Thymus (tissue), 11 donors: ENCODE measurements around the gene CTNNB1. TPM values are rescaled to one million over a fixed set of nuclear protein-coding genes. Genes with fewer than 3 reads are reported as not detected.

ENCODE experiments used
- DNase-seq, 9 donors: peaks; one replicate each; pipeline ENCODE4 v3.0.0-alpha.2; 2013; ENCODE audit warnings: low spot score in 9 of 9, low read depth in 6 of 9, missing footprints in 1 of 9
- H3K27ac ChIP-seq, 2 donors: one replicate each; pipeline ENCODE4 v1.5.1; 2013; ENCODE audit warnings: control low read depth in 1 of 2, low read depth in 1 of 2, low read length in 1 of 2, mild to moderate bottlenecking in 1 of 2, moderate library complexity in 1 of 2
- H3K27me3 ChIP-seq, 2 donors: one replicate each; pipeline ENCODE4 v1.5.1; 2013; ENCODE audit warnings: low read length in 1 of 2; ENCODE audit not compliant: control insufficient read depth in 2 of 2, insufficient read depth in 1 of 2
- H3K36me3 ChIP-seq, 2 donors: one replicate each; pipeline ENCODE4 v1.5.1; 2013; ENCODE audit warnings: low read length in 1 of 2, mild to moderate bottlenecking in 1 of 2, moderate library complexity in 1 of 2; ENCODE audit not compliant: control insufficient read depth in 2 of 2, insufficient read depth in 2 of 2
- H3K4me1 ChIP-seq, 2 donors: one replicate each; pipeline ENCODE4 v1.5.1; 2013; ENCODE audit warnings: low read length in 2 of 2; ENCODE audit not compliant: control insufficient read depth in 2 of 2, insufficient read depth in 2 of 2
- H3K4me3 ChIP-seq, 2 donors: one replicate each; pipeline ENCODE4 v1.5.1; 2013; ENCODE audit warnings: low read length in 2 of 2, control low read depth in 1 of 2, mild to moderate bottlenecking in 1 of 2
- H3K9me3 ChIP-seq, 2 donors: one replicate each; pipeline ENCODE4 v1.5.1; 2013; ENCODE audit warnings: low read length in 1 of 2, mild to moderate bottlenecking in 1 of 2; ENCODE audit not compliant: control insufficient read depth in 2 of 2, insufficient read depth in 1 of 2
- WGBS: extraction: QIAGEN DNeasy Blood & Tissue Kit; methylation state at CpG from one replicate; pipeline ENCODE4 v1.1.7; 2013; 5-methylcytosine and 5-hydroxymethylcytosine counted together
- polyA plus RNA-seq: library from polyadenylated mRNA; stranded (reverse); fragments of 200-250 nt; gene quantifications from one replicate; pipeline ENCODE4 v1.2.3, GENCODE V29; 2013
- total RNA-seq: library from RNA; stranded (reverse); fragments of 120-200 nt; gene quantifications from one replicate; pipeline ENCODE4 v1.2.4, GENCODE V29; 2013
- donor health status: healthy.

Gene CTNNB1
- total and polyA plus RNA-seq, 2 donors, result 165 to 270 TPM

GRCh38 chr3:41198046-41198445, 1.3 kb upstream of the CTNNB1 start:
- no peak overlapping the region for H3K4me3 ChIP-seq

GRCh38 chr3:41198526-41198925, 779 bp upstream of the CTNNB1 start:
- Histone ChIP-seq H3K4me3 (peak overlapping the region; percentile 93 to 97), H3K27me3 (peaks cover 8 to 11% of the 10 kb centered on the region in 2 donors), H3K36me3 (no peaks in the 10 kb centered on the region), H3K9me3 (no peaks in the 10 kb centered on the region), H3K4me1 (peaks cover 11 to 12% of the 10 kb centered on the region in 2 donors), H3K27ac (peak overlapping the region in 1 of 2 donors; percentile 99)
- peak in 2 of 9 donors; percentile 9 to 10 for DNase-seq
- WGBS, result 4% methylated on average over 20 of the region's 20 CpGs

More at GRCh38 chr3:41198046-41198445, 1.3 kb upstream of the CTNNB1 start:
- no peaks in the 10 kb centered on the region for H3K36me3 ChIP-seq
- no peak for DNase-seq
- peaks cover 8 to 11% of the 10 kb centered on the region in 2 donors for H3K27me3 ChIP-seq
- 76% methylated on average over 7 of the region's 7 CpGs for WGBS
- no peak overlapping the region for H3K27ac ChIP-seq
- H3K4me1 ChIP-seq, result peaks cover 11 to 12% of the 10 kb centered on the region in 2 donors
- no peaks in the 10 kb centered on the region for H3K9me3 ChIP-seq

GRCh38 chr3:41199866-41200668, 762 bp downstream of the CTNNB1 start:
- peak; percentile 15 to 70 (median 35) for DNase-seq
- H3K4me3 ChIP-seq, result peak overlapping the region; percentile 93 to 97
- H3K27ac ChIP-seq, result peak overlapping the region; percentile 73 to 99
- peaks cover 8 to 11% of the 10 kb centered on the region in 2 donors for H3K27me3 ChIP-seq
- no peaks in the 10 kb centered on the region for H3K36me3 ChIP-seq
- H3K9me3 ChIP-seq, result no peaks in the 10 kb centered on the region
- 1% methylated on average over 38 of the region's 40 CpGs for WGBS
- H3K4me1 ChIP-seq, result peaks cover 11 to 12% of the 10 kb centered on the region in 2 donors

- Histone ChIP-seq H3K4me1 (peaks cover 11 to 15% of the 10 kb centered on the region in 2 donors), H3K36me3 (no peaks in the 10 kb centered on the region)
- peak in 8 of 9 donors; percentile 27 to 73 (median 43) for DNase-seq
These were observed 1.3 kb downstream of the CTNNB1 start for GRCh38 chr3:41200669-41201021.

GRCh38 chr3:41202075-41202833, 2.9 kb downstream of the CTNNB1 start:
- H3K27me3 ChIP-seq, result peaks cover 6 to 11% of the 10 kb centered on the region in 2 donors
- WGBS, result 79% methylated on average over 5 of the region's 5 CpGs
- H3K9me3 ChIP-seq, result no peaks in the 10 kb centered on the region
- no peak overlapping the region for H3K27ac ChIP-seq
- H3K36me3 ChIP-seq, result no peaks in the 10 kb centered on the region
- H3K4me3 ChIP-seq, result peak overlapping the region in 1 of 2 donors; percentile 14
- peaks cover 11 to 15% of the 10 kb centered on the region in 2 donors for H3K4me1 ChIP-seq
- no peak for DNase-seq

More at GRCh38 chr3:41200669-41201021, 1.3 kb downstream of the CTNNB1 start:
- H3K9me3 ChIP-seq, result no peaks in the 10 kb centered on the region
- peak overlapping the region; percentile 73 to 78 for H3K27ac ChIP-seq
- under 1% methylated on average over 7 of the region's 7 CpGs for WGBS
- H3K27me3 ChIP-seq, result peaks cover 6 to 11% of the 10 kb centered on the region in 2 donors
- peak overlapping the region; percentile 93 to 97 for H3K4me3 ChIP-seq

- H3K27me3 ChIP-seq, result peaks cover 4 to 10% of the 10 kb centered on the region in 2 donors
- H3K9me3 ChIP-seq, result no peaks in the 10 kb centered on the region
- H3K4me1 ChIP-seq, result peaks cover 11 to 15% of the 10 kb centered on the region in 2 donors
- H3K27ac ChIP-seq, result no peak overlapping the region
- no peaks in the 10 kb centered on the region for H3K36me3 ChIP-seq
- peak in 1 of 9 donors; percentile 25 for DNase-seq
- H3K4me3 ChIP-seq, result no peak overlapping the region
These were observed 3.6 kb downstream of the CTNNB1 start for GRCh38 chr3:41202834-41203345.

GRCh38 chr3:41204369-41204768, 5.1 kb downstream of the CTNNB1 start:
- Histone ChIP-seq H3K27ac (no peak overlapping the region), H3K27me3 (no peaks in the 10 kb centered on the region), H3K9me3 (no peaks in the 10 kb centered on the region), H3K4me1 (peaks cover 11 to 15% of the 10 kb centered on the region in 2 donors), H3K36me3 (no peaks in the 10 kb centered on the region), H3K4me3 (no peak overlapping the region)
- WGBS, result 98% methylated on average over 1 of the region's 1 CpG
- DNase-seq, result no peak

- 95% methylated on average over 9 of the region's 9 CpGs for WGBS
- Histone ChIP-seq H3K36me3 (no peaks in the 10 kb centered on the region), H3K4me3 (no peak overlapping the region), H3K27ac (no peak overlapping the region), H3K4me1 (peaks cover 11 to 13% of the 10 kb centered on the region in 2 donors), H3K9me3 (no peaks in the 10 kb centered on the region), H3K27me3 (no peaks in the 10 kb centered on the region)
- no peak for DNase-seq
These were observed 6.3 kb downstream of the CTNNB1 start for GRCh38 chr3:41205591-41205990.

- no peaks in the 10 kb centered on the region for H3K27me3 ChIP-seq
- no peak overlapping the region for H3K27ac ChIP-seq
- 83% methylated on average over 1 of the region's 1 CpG for WGBS
- no peak overlapping the region for H3K4me3 ChIP-seq
- H3K36me3 ChIP-seq, result no peaks in the 10 kb centered on the region
- DNase-seq, result no peak
- peaks cover 4% of the 10 kb centered on the region in 2 donors for H3K4me1 ChIP-seq
- no peaks in the 10 kb centered on the region for H3K9me3 ChIP-seq
These were observed 8.1 kb downstream of the CTNNB1 start for GRCh38 chr3:41207355-41207754.
